Esophagus squamous epithelium (tissue), 5 donors: ENCODE results near the gene TMEM121. TPM values are rescaled to one million over a fixed set of nuclear protein-coding genes. Genes with fewer than 3 reads are reported as not detected.

Experiments used
- DNase-seq: peaks from one replicate; lab custom pipeline; 2025; lab: John Stamatoyannopoulos, UW
- H3K27ac ChIP-seq, 4 donors: fragments of 200-600 bp; sonication (generic); one replicate each; pipeline ENCODE4 v1.5.1; 2016 to 2019; ENCODE audit warnings: mild to moderate bottlenecking in 1 of 4
- H3K27me3 ChIP-seq, 4 donors: fragments of 200-600 bp; sonication (generic); 1 replicate in 3 of 4; 2 replicates in 1 of 4; pipeline versions ENCODE4 v1.5.1 to v1.6.0; 2017 to 2021; ENCODE audit warnings: antibody characterized with exemption in 1 of 4
- H3K36me3 ChIP-seq, 3 donors: fragments of 200-600 bp; sonication (generic); one replicate each; pipeline ENCODE4 v1.5.1; 2016 to 2019
- H3K4me1 ChIP-seq, 3 donors: fragments of 200-600 bp; sonication (generic); one replicate each; pipeline ENCODE4 v1.5.1; 2017 to 2019
- H3K4me3 ChIP-seq, 4 donors: fragments of 200-600 bp; sonication (generic); 1 replicate in 3 of 4; 2 replicates in 1 of 4; pipeline ENCODE4 v1.5.1; 2016 to 2019; ENCODE audit warnings: mild to moderate bottlenecking in 2 of 4, moderate library complexity in 1 of 4
- H3K9me3 ChIP-seq, 3 donors: fragments of 200-600 bp; sonication (generic); one replicate each; pipeline ENCODE4 v1.5.1; 2016 to 2019
- POLR2A ChIP-seq, 4 donors: fragments of 450-650 bp; IDR thresholded peaks; one replicate each; pipeline ENCODE4 v1.6.1; 2017; ENCODE audit warnings: antibody characterized with exemption in 4 of 4, mild to moderate bottlenecking in 4 of 4, moderate library complexity in 3 of 4
- WGBS, 2 donors: methylation state at CpG; one replicate each; pipeline ENCODE4 v1.1.5; 2018; 5-methylcytosine and 5-hydroxymethylcytosine counted together
- intact Hi-C: fragments of 100-400 bp; cut with DNase I; formaldehyde crosslinking; loops from one replicate; pipeline ENCODE4 v1.15.0; 2022
- total RNA-seq, 4 donors: library from RNA; depleted of rRNA; stranded (reverse); fragments of >200 nt; gene quantifications; one replicate each; pipeline ENCODE4 v1.1.0, GENCODE V29; 2016
- TF ChIP-seq, protein P1 (sequence below), 6 experiments: fragments of 450-650 bp in 4 of 6; fragments of 200-600 bp in 2 of 6; sonication (generic) in 2 of 6; IDR thresholded peaks; one replicate each; pipeline ENCODE4 v1.5.1; 2016 to 2019; ENCODE audit warnings: antibody characterized with exemption in 6 of 6, mild to moderate bottlenecking in 4 of 6, moderate library complexity in 4 of 6
- donor health status: DM: yes; HTN: yes; CAD: no.

TMEM121 gene
- total RNA-seq, 4 donors from 2014 or later: 0.61 to 2.1 (median 1.6) TPM

- H3K4me1 ChIP-seq: peaks cover 19 to 40% (median 27%) of the 10 kb centered on the region in 3 donors
- DNase-seq: no peak
- no peaks in the 10 kb centered on the region for H3K9me3 ChIP-seq
- H3K27me3 ChIP-seq: peaks cover 0 to 59% (median 9%) of the 10 kb centered on the region in 4 donors
- H3K4me3 ChIP-seq: peak overlapping the region in 1 of 4 donors; percentile 81
- WGBS, 2 donors: 73 to 81% methylated on average over 2 to 11 of the region's 19 CpGs
- H3K36me3 ChIP-seq: no peaks in the 10 kb centered on the region
- intact Hi-C loops: no loop called here
- TF ChIP-seq, protein P1, sequence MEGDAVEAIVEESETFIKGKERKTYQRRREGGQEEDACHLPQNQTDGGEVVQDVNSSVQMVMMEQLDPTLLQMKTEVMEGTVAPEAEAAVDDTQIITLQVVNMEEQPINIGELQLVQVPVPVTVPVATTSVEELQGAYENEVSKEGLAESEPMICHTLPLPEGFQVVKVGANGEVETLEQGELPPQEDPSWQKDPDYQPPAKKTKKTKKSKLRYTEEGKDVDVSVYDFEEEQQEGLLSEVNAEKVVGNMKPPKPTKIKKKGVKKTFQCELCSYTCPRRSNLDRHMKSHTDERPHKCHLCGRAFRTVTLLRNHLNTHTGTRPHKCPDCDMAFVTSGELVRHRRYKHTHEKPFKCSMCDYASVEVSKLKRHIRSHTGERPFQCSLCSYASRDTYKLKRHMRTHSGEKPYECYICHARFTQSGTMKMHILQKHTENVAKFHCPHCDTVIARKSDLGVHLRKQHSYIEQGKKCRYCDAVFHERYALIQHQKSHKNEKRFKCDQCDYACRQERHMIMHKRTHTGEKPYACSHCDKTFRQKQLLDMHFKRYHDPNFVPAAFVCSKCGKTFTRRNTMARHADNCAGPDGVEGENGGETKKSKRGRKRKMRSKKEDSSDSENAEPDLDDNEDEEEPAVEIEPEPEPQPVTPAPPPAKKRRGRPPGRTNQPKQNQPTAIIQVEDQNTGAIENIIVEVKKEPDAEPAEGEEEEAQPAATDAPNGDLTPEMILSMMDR (IDR thresholded peaks at IDR 0.05): no peak
- no peak for TF ChIP-seq POLR2A (IDR thresholded peaks at IDR 0.05)
- H3K27ac ChIP-seq: peak overlapping the region in 2 of 4 donors; percentile 31 to 44
Observed at GRCh38 chr14:105530285-105531087, 4.1 kb downstream of the TMEM121 start.

- intact Hi-C loops: no loop called here
- H3K36me3 ChIP-seq: no peaks in the 10 kb centered on the region
- TF ChIP-seq POLR2A (IDR thresholded peaks at IDR 0.05): no peak
- TF ChIP-seq, protein P1 (IDR thresholded peaks at IDR 0.05): no peak
- peaks cover 0 to 60% (median 9%) of the 10 kb centered on the region in 4 donors for H3K27me3 ChIP-seq
- H3K27ac ChIP-seq: no peak overlapping the region
- 86 to 97% methylated on average over 1 to 6 of the region's 30 CpGs for WGBS, 2 donors
- peaks cover 19 to 35% (median 24%) of the 10 kb centered on the region in 3 donors for H3K4me1 ChIP-seq
- no peak for DNase-seq
- H3K4me3 ChIP-seq: no peak overlapping the region
- H3K9me3 ChIP-seq: no peaks in the 10 kb centered on the region
Observed at GRCh38 chr14:105531088-105531893, 4.9 kb downstream of the TMEM121 start.

GRCh38 chr14:105531894-105532623 is 5.7 kb downstream of the TMEM121 start:
- WGBS, 2 donors: 100% methylated on average over 2 of the region's 19 CpGs; no CpG with 5 or more reads in 1 of the 2 donors
- Histone ChIP-seq H3K27me3 (peaks cover 0 to 62% (median 5%) of the 10 kb centered on the region in 4 donors), H3K36me3 (no peaks in the 10 kb centered on the region), H3K4me3 (no peak overlapping the region), H3K27ac (no peak overlapping the region), H3K4me1 (peaks cover 15 to 29% (median 17%) of the 10 kb centered on the region in 3 donors), H3K9me3 (no peaks in the 10 kb centered on the region)
- TF ChIP-seq, protein P1 (IDR thresholded peaks at IDR 0.05): no peak
- TF ChIP-seq POLR2A (IDR thresholded peaks at IDR 0.05): no peak
- no peak for DNase-seq
- intact Hi-C loops: no loop called here

GRCh38 chr14:105532735-105533141 is 6.4 kb downstream of the TMEM121 start:
- no peak overlapping the region for H3K4me3 ChIP-seq
- peaks cover 0 to 62% (median 0%) of the 10 kb centered on the region in 4 donors for H3K27me3 ChIP-seq
- no peak for DNase-seq
- peaks cover 8 to 24% (median 10%) of the 10 kb centered on the region in 3 donors for H3K4me1 ChIP-seq
- TF ChIP-seq POLR2A (IDR thresholded peaks at IDR 0.05): no peak
- TF ChIP-seq, protein P1 (IDR thresholded peaks at IDR 0.05): peak in 1 of 6 experiments; percentile 11
- no peaks in the 10 kb centered on the region for H3K9me3 ChIP-seq
- 42 to 54% methylated on average over 4 to 7 of the region's 10 CpGs for WGBS, 2 donors
- H3K36me3 ChIP-seq: no peaks in the 10 kb centered on the region
- intact Hi-C loops: no loop called here
- H3K27ac ChIP-seq: no peak overlapping the region
